ENCODE results near the gene NKD1.

The NKD1 gene

DNA sequence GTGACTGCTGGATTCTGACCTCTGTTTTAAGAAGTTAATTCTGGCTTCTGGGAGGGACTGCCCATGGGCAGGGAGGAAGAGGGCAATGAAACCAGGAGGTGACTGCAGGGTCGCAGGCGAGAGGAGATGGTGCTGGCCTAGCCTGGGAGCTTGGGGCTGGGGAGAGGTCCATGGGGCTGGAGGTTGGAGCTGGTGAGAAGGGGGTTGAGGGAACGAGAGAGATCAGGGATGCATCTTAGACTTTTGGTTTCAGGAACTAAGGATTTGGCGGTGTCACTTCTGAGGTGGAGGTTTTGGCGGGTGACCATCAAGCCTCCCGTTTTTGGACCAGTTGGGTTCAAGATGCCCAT is 64.6 kb downstream of the NKD1 start:
- no peaks in the 10 kb centered on the region for H3K9me3 ChIP-seq (ENCODE audit: control extremely low read depth in 1 of 5, control insufficient read depth in 4 of 5, insufficient read depth in 2 of 5, low read depth in 1 of 5, low read length in 4 of 5)
- H3K4me1 ChIP-seq (ENCODE audit: control extremely low read depth in 1 of 4, control insufficient read depth in 4 of 4, insufficient read depth in 4 of 4, low read length in 3 of 4): peaks cover 0 to 3% (median 0%) of the 10 kb centered on the region in 4 experiments
- H3K27me3 ChIP-seq (replicated peaks in 2 of 5; ENCODE audit: control insufficient read depth in 4 of 5, insufficient read depth in 5 of 5, low read length in 4 of 5): no peaks in the 10 kb centered on the region
- H3K36me3 ChIP-seq (ENCODE audit: control insufficient read depth in 4 of 4, insufficient read depth in 4 of 4, low read length in 3 of 4): no peaks in the 10 kb centered on the region
- ChIA-PET POLR2A (no interaction called here), CTCF (interaction anchor here (0.7 to 1.4 kb wide), 3 partner anchors 18 to 32 kb away, joined by 3 to 4 read pairs (median 3); no protein-coding TSS in a partner anchor)
- WGBS (ENCODE audit: insufficient coverage): 94% methylated on average over 5 of the region's 6 CpGs
- no peak overlapping the region for H3K4me3 ChIP-seq (ENCODE audit: control insufficient read depth in 1 of 7, extremely low read depth in 1 of 7, insufficient read depth in 4 of 7, low read depth in 2 of 7, low read length in 6 of 7)
- no peak for DNase-seq
- no peak overlapping the region for H3K27ac ChIP-seq (ENCODE audit: insufficient read depth in 1 of 2, low read depth in 1 of 2, low read length in 2 of 2, poor library complexity in 1 of 2, severe bottlenecking in 2 of 2)

DNA sequence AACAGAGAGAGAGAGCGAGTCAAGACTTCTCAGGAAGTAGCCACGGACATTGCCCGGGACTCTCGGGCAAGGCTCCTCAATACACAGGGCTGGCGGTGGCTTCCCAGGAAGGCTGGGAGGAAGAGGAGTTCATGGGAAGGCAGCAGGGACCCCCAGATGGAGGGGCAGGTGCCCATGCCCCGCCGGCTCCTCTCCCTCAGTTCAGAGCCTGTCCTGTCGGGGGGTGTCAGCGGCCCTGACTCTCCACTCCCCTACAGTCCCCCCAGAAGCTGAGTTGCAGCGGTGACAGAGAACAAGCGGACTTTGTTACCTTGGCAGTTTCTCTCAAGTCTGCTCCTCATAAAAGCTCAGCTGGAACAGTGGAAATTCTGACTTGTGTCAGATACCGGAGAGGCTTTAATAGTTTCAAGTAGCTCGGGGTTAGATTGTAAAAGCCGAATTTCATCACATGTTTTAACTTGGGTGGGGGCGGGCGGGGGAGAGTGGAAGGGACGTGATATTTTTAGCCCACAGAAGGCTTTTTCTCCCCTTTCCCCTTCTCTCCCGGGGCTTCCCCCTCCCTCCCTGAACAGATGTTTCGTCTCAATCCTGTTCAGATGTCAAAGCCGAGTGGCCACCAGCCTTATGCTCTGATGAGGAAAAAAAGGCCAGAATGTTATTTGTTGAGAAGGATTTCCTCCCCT is 65.2 kb downstream of the NKD1 start:
- WGBS (ENCODE audit: insufficient coverage): 100% methylated on average over 4 of the region's 20 CpGs
- CTCF ChIA-PET: interaction anchor here (1.3 to 1.4 kb wide), 2 partner anchors 21 to 31 kb away, joined by 3 to 4 read pairs; no protein-coding TSS in a partner anchor
- H3K36me3 ChIP-seq (ENCODE audit: control insufficient read depth in 4 of 4, insufficient read depth in 4 of 4, low read length in 3 of 4): no peaks in the 10 kb centered on the region
- no peak overlapping the region for H3K4me3 ChIP-seq (ENCODE audit: control insufficient read depth in 1 of 7, extremely low read depth in 1 of 7, insufficient read depth in 4 of 7, low read depth in 2 of 7, low read length in 6 of 7)
- no peaks in the 10 kb centered on the region for H3K9me3 ChIP-seq (ENCODE audit: control extremely low read depth in 1 of 5, control insufficient read depth in 4 of 5, insufficient read depth in 2 of 5, low read depth in 1 of 5, low read length in 4 of 5)
- DNase-seq: no peak
- no peak overlapping the region for H3K27ac ChIP-seq (ENCODE audit: insufficient read depth in 1 of 2, low read depth in 1 of 2, low read length in 2 of 2, poor library complexity in 1 of 2, severe bottlenecking in 2 of 2)
- no peaks in the 10 kb centered on the region for H3K27me3 ChIP-seq (replicated peaks in 2 of 5; ENCODE audit: control insufficient read depth in 4 of 5, insufficient read depth in 5 of 5, low read length in 4 of 5)
- POLR2A ChIA-PET: no interaction called here
- peaks cover 0 to 3% (median 0%) of the 10 kb centered on the region in 4 experiments for H3K4me1 ChIP-seq (ENCODE audit: control extremely low read depth in 1 of 4, control insufficient read depth in 4 of 4, insufficient read depth in 4 of 4, low read length in 3 of 4)

DNA sequence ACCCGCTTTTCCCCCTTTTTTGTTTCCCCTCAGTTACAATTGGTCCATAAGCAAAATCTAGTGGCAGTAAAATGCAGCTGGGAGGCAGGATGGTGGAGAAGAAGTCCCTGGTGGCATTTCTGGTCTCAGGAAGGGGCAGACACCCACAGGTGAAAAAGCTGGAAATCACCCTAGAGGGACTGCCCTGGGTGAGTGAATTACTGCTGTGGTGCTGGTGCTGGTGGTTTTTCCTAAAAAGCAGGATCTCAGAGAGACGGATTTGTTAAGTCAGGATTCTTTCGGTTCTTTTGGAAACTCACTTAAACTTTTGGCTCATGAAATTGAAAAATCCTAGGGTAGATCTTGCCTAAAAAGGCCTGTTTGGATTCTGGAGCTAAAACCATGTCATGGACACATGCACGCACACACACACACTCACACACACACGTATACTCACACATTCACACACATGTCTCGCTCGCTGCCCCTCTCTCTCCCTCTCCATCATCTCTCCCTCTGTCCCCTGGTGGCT is 65.8 kb downstream of the NKD1 start:
- H3K27ac ChIP-seq (ENCODE audit: insufficient read depth in 1 of 2, low read depth in 1 of 2, low read length in 2 of 2, poor library complexity in 1 of 2, severe bottlenecking in 2 of 2): no peak overlapping the region
- no peaks in the 10 kb centered on the region for H3K36me3 ChIP-seq (ENCODE audit: control insufficient read depth in 4 of 4, insufficient read depth in 4 of 4, low read length in 3 of 4)
- no peak for DNase-seq
- no peaks in the 10 kb centered on the region for H3K9me3 ChIP-seq (ENCODE audit: control extremely low read depth in 1 of 5, control insufficient read depth in 4 of 5, insufficient read depth in 2 of 5, low read depth in 1 of 5, low read length in 4 of 5)
- H3K4me3 ChIP-seq (ENCODE audit: control insufficient read depth in 1 of 7, extremely low read depth in 1 of 7, insufficient read depth in 4 of 7, low read depth in 2 of 7, low read length in 6 of 7): no peak overlapping the region
- ChIA-PET CTCF (interaction anchor here (1.0 to 1.4 kb wide), 3 partner anchors 12 to 31 kb away, joined by 3 to 4 read pairs (median 3); no protein-coding TSS in a partner anchor), POLR2A (no interaction called here)
- 90% methylated on average over 6 of the region's 7 CpGs for WGBS (ENCODE audit: insufficient coverage)
- no peaks in the 10 kb centered on the region for H3K27me3 ChIP-seq (replicated peaks in 2 of 5; ENCODE audit: control insufficient read depth in 4 of 5, insufficient read depth in 5 of 5, low read length in 4 of 5)
- H3K4me1 ChIP-seq (ENCODE audit: control extremely low read depth in 1 of 4, control insufficient read depth in 4 of 4, insufficient read depth in 4 of 4, low read length in 3 of 4): peaks cover 0 to 3% (median 0%) of the 10 kb centered on the region in 4 experiments

DNA sequence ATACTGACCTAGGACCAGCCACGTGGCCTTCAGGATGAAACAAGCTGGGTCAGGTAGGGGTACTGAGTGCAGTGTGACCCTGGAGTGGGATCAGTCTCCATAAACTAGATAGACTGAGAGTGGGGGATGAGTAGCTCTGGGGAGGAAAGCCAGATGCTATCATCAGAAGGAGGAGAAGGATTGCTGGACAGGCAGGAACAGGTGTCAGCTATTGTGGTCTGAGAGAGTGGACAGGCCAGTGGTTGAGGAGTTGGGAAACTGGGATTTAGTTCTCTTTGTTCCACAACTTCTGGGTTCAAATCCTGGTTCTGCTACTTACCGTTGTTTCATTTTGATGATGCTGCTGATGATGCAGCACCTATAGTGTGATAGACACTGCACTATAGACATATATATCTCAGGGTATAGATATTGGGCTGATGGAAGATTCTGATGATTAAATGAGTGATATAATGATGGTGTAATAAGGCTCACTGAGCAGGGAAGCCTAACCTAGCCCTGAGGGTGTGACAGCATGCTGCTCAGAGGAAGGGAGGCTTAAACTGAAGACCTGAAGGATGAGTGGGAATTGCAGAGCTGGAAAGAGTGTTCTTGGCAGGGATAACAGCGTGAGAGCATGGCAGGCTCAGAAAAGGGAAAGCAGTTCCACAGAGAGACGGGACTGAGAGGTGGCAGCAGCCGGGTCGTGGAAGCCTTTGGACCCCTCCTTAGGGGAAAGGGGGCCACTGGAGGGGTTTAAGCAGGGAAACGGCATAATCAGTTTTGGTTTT is 66.9 kb downstream of the NKD1 start:
- CTCF ChIA-PET: interaction anchor here (0.9 to 1.2 kb wide), 3 partner anchors 9 to 28 kb away, joined by 3 read pairs; no protein-coding TSS in a partner anchor
- WGBS (ENCODE audit: insufficient coverage): 100% methylated on average over 4 of the region's 7 CpGs
- POLR2A ChIA-PET: no interaction called here

DNA sequence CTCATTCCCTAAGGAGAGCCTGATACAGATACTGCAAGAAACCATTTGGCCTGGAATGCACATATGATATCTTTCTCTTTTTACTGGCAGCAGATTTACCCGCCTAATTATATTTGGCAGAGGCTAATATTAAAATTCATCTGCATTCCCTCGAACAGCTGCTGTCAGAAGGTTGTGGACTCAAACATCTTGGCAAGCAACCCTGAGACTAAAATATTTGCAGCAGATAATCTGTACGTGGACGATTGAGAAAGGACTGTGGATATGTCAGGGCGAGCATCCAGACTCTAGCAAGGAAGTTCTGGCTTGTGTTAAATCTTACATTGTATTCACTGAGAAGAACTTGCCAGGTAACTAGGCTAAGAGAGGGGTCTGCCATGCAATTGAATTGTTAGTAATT is 67.7 kb downstream of the NKD1 start:
- Histone ChIP-seq H3K4me1 (ENCODE audit: control extremely low read depth in 1 of 4, control insufficient read depth in 4 of 4, insufficient read depth in 4 of 4, low read length in 3 of 4) (peaks cover 0 to 3% (median 0%) of the 10 kb centered on the region in 4 experiments), H3K4me3 (ENCODE audit: control insufficient read depth in 1 of 7, extremely low read depth in 1 of 7, insufficient read depth in 4 of 7, low read depth in 2 of 7, low read length in 6 of 7) (no peak overlapping the region), H3K9me3 (ENCODE audit: control extremely low read depth in 1 of 5, control insufficient read depth in 4 of 5, insufficient read depth in 2 of 5, low read depth in 1 of 5, low read length in 4 of 5) (no peaks in the 10 kb centered on the region), H3K36me3 (ENCODE audit: control insufficient read depth in 4 of 4, insufficient read depth in 4 of 4, low read length in 3 of 4) (no peaks in the 10 kb centered on the region), H3K27me3 (replicated peaks in 2 of 5; ENCODE audit: control insufficient read depth in 4 of 5, insufficient read depth in 5 of 5, low read length in 4 of 5) (no peaks in the 10 kb centered on the region), H3K27ac (ENCODE audit: insufficient read depth in 1 of 2, low read depth in 1 of 2, low read length in 2 of 2, poor library complexity in 1 of 2, severe bottlenecking in 2 of 2) (no peak overlapping the region)
- no peak for DNase-seq
- ChIA-PET CTCF (interaction anchor here (0.9 to 1.2 kb wide), 3 partner anchors 10 to 27 kb away, joined by 3 read pairs; no protein-coding TSS in a partner anchor), POLR2A (no interaction called here)
- 96% methylated on average over 5 of the region's 5 CpGs for WGBS (ENCODE audit: insufficient coverage)

More for the DNA sequence above, 66.9 kb downstream of the NKD1 start:
- DNase-seq: no peak
- Histone ChIP-seq H3K9me3 (ENCODE audit: control extremely low read depth in 1 of 5, control insufficient read depth in 4 of 5, insufficient read depth in 2 of 5, low read depth in 1 of 5, low read length in 4 of 5) (no peaks in the 10 kb centered on the region), H3K27me3 (replicated peaks in 2 of 5; ENCODE audit: control insufficient read depth in 4 of 5, insufficient read depth in 5 of 5, low read length in 4 of 5) (no peaks in the 10 kb centered on the region), H3K4me1 (ENCODE audit: control extremely low read depth in 1 of 4, control insufficient read depth in 4 of 4, insufficient read depth in 4 of 4, low read length in 3 of 4) (peaks cover 0 to 3% (median 0%) of the 10 kb centered on the region in 4 experiments), H3K27ac (ENCODE audit: insufficient read depth in 1 of 2, low read depth in 1 of 2, low read length in 2 of 2, poor library complexity in 1 of 2, severe bottlenecking in 2 of 2) (no peak overlapping the region), H3K4me3 (ENCODE audit: control insufficient read depth in 1 of 7, extremely low read depth in 1 of 7, insufficient read depth in 4 of 7, low read depth in 2 of 7, low read length in 6 of 7) (no peak overlapping the region), H3K36me3 (ENCODE audit: control insufficient read depth in 4 of 4, insufficient read depth in 4 of 4, low read length in 3 of 4) (no peaks in the 10 kb centered on the region)

DNA sequence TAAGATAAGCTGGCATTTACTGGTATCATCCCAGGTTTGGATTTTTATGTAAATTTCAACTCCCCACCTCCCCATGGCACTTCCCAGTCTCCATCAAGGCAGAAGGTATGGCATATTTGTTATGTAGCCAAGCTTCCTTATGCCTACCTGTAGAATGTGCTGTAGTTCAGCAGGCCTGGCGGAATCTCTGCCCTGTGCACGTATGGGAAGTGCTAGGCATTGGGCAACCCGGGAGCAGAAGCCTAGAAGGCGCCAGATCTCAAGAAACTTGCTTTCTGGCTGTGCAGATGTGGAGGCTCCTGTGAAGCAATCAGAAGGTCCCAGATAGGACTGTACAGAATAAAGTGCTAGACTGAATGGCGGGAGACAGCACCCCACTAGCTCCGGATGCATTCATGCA is 68.2 kb downstream of the NKD1 start:
- H3K4me3 ChIP-seq (ENCODE audit: control insufficient read depth in 1 of 7, extremely low read depth in 1 of 7, insufficient read depth in 4 of 7, low read depth in 2 of 7, low read length in 6 of 7): no peak overlapping the region
- CTCF ChIA-PET: interaction anchor here (1.2 kb wide), 1 partner anchor 19 kb away, joined by 3 read pairs; no protein-coding TSS in a partner anchor
- DNase-seq: no peak
- POLR2A ChIA-PET: no interaction called here
- H3K27ac ChIP-seq (ENCODE audit: insufficient read depth in 1 of 2, low read depth in 1 of 2, low read length in 2 of 2, poor library complexity in 1 of 2, severe bottlenecking in 2 of 2): no peak overlapping the region
- no peaks in the 10 kb centered on the region for H3K36me3 ChIP-seq (ENCODE audit: control insufficient read depth in 4 of 4, insufficient read depth in 4 of 4, low read length in 3 of 4)
- WGBS (ENCODE audit: insufficient coverage): 98% methylated on average over 6 of the region's 6 CpGs
- no peaks in the 10 kb centered on the region for H3K27me3 ChIP-seq (replicated peaks in 2 of 5; ENCODE audit: control insufficient read depth in 4 of 5, insufficient read depth in 5 of 5, low read length in 4 of 5)
- peaks cover 0 to 3% (median 0%) of the 10 kb centered on the region in 4 experiments for H3K4me1 ChIP-seq (ENCODE audit: control extremely low read depth in 1 of 4, control insufficient read depth in 4 of 4, insufficient read depth in 4 of 4, low read length in 3 of 4)
- no peaks in the 10 kb centered on the region for H3K9me3 ChIP-seq (ENCODE audit: control extremely low read depth in 1 of 5, control insufficient read depth in 4 of 5, insufficient read depth in 2 of 5, low read depth in 1 of 5, low read length in 4 of 5)

Measured in common myeloid progenitor, CD34-positive (primary cell).